Kidney epithelial cell (primary cell): ENCODE data around the gene LIAS. TPM values are rescaled to one million over a fixed set of nuclear protein-coding genes. Genes with fewer than 3 reads are reported as not detected.
"Not testable (repeated sequence)": the region's sequence is repeated elsewhere in the genome, so short reads cannot be mapped to it uniquely, and the experiment has no call there.

ENCODE experiments used
- DNase-seq: peaks from one replicate; pipeline ENCODE4 v3.0.0-alpha.2; 2010; ENCODE audit warnings: low read depth
- H3K27me3 ChIP-seq: 2 replicates; pipeline ENCODE4 v1.6.0; 2011; ENCODE audit warnings: low read length; ENCODE audit not compliant: control insufficient read depth, insufficient read depth
- H3K36me3 ChIP-seq: 2 replicates; pipeline ENCODE4 v1.5.1; 2011; ENCODE audit warnings: low read length; ENCODE audit not compliant: control insufficient read depth, insufficient read depth
- H3K4me3 ChIP-seq: 2 replicates; pipeline ENCODE4 v1.5.1; 2011; ENCODE audit warnings: low read depth, mild to moderate bottlenecking, control low read depth, low read length
- CTCF ChIP-seq: IDR thresholded peaks from 2 replicates; pipeline ENCODE4 v1.5.1; 2011; ENCODE audit warnings: mild to moderate bottlenecking, moderate library complexity, low read length, control low read depth, inconsistent platforms; ENCODE audit not compliant: insufficient read depth, poor library complexity, severe bottlenecking
- total RNA-seq: library from RNA; depleted of rRNA; stranded (reverse); fragments of >200 nt; gene quantifications from 2 replicates; pipeline ENCODE4 v1.2.3, GENCODE V29; 2015

The LIAS gene
- total RNA-seq, 1 donor from 2014 or later, result 15.4 TPM

GRCh38 chr4:39452153-39452859, 6.5 kb upstream of the LIAS start:
- H3K27me3 ChIP-seq, result no peaks in the 10 kb centered on the region
- no peak overlapping the region for H3K4me3 ChIP-seq
- H3K36me3 ChIP-seq, result peaks cover 1% of the 10 kb centered on the region
- no peak for TF ChIP-seq CTCF
- DNase-seq, result no peak

DNA sequence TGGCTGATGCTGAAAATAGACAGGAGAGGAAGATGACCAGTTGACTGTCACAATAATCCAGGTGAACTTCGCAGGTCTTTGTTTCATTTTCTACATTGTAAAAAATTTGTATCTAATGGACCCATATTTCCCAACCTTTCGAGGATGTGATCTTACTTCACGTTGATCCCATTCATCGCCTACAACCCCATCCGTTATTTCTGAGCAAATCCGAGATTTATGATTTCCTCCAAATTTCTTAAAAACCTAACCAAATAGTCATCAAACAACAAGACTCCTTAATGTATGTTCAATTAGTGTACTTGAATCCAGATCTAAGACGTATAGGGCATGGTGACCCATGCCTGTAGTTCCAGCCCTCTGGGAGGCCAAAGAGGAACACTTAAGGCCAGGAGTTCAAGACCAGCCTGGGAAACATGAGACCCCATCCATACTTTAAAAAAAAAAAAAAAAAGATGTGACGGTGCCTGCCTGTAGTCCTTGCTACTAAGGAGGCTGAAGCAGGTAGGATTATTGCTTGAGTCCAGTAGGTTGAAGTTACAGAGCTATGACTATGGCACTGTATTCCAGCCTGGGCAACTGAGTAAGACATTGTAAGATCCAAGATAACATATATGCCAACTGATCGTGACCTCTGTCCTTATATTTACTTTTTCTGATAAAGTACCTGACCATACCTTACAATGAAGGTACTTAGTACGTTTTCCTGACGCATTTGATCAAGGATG, 5.8 kb upstream of the LIAS start:
- Histone ChIP-seq H3K4me3 (no peak overlapping the region), H3K27me3 (no peaks in the 10 kb centered on the region), H3K36me3 (peaks cover 1% of the 10 kb centered on the region)
- no peak for DNase-seq
- TF ChIP-seq CTCF, result no peak

DNA sequence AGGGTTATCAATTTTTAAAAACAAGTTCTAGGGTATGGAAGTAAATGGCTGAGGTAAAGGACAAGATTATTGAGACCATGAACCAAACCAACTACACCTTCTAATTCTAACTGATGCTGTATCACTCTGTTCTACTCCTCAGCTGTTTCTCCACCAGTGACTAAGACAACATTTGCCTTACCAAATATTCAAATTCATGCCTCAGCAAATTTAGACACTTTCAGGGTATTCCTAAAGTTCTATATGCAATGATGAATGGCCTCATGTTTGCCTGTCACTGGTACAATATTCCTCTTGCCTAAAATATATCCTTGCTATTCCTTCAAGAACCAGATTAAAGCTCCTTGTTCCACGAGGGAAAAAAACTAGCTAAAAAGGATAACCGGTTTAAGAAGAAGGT, 5.1 kb upstream of the LIAS start:
- Histone ChIP-seq H3K36me3 (peaks cover 1% of the 10 kb centered on the region), H3K27me3 (no peaks in the 10 kb centered on the region), H3K4me3 (no peak overlapping the region)
- TF ChIP-seq CTCF, result no peak
- DNase-seq, result no peak

GRCh38 chr4:39455486-39455885, 3.4 kb upstream of the LIAS start:
- TF ChIP-seq CTCF, result no peak
- no peak for DNase-seq
- Histone ChIP-seq H3K4me3 (no peak overlapping the region), H3K27me3 (no peaks in the 10 kb centered on the region), H3K36me3 (peaks cover 1% of the 10 kb centered on the region)

DNA sequence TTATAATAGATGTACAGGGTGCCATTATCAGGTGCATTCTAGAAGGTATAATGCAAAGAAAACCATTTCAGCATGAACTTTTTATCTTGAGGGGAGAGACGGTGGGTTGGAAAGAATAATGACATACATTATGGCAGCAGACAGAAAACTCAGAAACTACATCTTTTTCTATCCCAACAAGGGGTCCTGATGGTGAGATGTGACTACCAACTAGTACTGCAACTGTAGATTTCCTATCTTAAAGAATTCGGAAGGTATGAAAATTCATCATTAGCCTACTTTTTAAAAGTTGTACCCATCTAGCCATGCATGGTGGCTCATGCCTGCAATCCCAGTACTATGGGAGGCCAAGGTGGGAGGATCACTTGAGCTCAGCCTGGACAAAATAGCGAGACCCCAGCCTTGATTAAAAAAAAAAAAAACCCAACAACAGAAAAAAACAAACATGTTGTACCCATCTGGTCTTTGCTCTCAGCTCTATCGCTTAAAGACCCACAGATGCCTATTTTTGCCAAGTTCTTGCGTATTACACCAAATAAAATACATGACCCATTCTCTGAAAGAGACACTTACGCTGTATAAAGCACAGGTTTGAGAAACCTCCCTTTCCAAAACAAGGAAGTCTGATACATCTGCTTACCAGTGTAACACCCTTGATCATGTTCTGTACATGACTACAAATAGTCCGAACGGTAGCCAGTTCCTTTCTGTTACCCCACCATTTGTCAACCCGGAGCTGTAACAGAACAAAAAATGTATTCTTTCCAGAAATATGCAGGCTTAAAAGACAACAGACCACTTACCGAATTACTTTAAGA, 1.7 kb upstream of the LIAS start:
- H3K27me3 ChIP-seq, result no peaks in the 10 kb centered on the region
- H3K4me3 ChIP-seq, result peak overlapping the region; percentile 74
- TF ChIP-seq CTCF, result no peak
- DNase-seq, result no peak
- H3K36me3 ChIP-seq, result peaks cover 1% of the 10 kb centered on the region

GRCh38 chr4:39458161-39458504, 723 bp upstream of the LIAS start:
- DNase-seq, H3K36me3 ChIP-seq, H3K27me3 ChIP-seq: not testable (repeated sequence)
- peak overlapping the region; percentile 74 for H3K4me3 ChIP-seq
